NCI-H187 (cell line): ENCODE results near the gene IQCN.

ENCODE experiments used
- DNase-seq, 2 experiments: peaks; one replicate each; lab custom pipeline; 2025; lab: John Stamatoyannopoulos, UW

Gene IQCN, protein sequence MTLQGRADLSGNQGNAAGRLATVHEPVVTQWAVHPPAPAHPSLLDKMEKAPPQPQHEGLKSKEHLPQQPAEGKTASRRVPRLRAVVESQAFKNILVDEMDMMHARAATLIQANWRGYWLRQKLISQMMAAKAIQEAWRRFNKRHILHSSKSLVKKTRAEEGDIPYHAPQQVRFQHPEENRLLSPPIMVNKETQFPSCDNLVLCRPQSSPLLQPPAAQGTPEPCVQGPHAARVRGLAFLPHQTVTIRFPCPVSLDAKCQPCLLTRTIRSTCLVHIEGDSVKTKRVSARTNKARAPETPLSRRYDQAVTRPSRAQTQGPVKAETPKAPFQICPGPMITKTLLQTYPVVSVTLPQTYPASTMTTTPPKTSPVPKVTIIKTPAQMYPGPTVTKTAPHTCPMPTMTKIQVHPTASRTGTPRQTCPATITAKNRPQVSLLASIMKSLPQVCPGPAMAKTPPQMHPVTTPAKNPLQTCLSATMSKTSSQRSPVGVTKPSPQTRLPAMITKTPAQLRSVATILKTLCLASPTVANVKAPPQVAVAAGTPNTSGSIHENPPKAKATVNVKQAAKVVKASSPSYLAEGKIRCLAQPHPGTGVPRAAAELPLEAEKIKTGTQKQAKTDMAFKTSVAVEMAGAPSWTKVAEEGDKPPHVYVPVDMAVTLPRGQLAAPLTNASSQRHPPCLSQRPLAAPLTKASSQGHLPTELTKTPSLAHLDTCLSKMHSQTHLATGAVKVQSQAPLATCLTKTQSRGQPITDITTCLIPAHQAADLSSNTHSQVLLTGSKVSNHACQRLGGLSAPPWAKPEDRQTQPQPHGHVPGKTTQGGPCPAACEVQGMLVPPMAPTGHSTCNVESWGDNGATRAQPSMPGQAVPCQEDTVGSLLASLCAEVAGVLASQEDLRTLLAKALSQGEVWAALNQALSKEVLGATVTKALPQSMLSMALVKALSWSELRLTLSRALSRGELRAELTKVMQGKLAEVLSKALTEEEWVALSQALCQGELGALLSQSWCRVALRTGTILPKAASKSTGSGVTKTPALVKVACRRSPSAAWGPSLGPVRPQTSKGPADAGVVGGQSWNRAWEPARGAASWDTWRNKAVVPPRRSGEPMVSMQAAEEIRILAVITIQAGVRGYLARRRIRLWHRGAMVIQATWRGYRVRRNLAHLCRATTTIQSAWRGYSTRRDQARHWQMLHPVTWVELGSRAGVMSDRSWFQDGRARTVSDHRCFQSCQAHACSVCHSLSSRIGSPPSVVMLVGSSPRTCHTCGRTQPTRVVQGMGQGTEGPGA (N-terminal part only)

DNA sequence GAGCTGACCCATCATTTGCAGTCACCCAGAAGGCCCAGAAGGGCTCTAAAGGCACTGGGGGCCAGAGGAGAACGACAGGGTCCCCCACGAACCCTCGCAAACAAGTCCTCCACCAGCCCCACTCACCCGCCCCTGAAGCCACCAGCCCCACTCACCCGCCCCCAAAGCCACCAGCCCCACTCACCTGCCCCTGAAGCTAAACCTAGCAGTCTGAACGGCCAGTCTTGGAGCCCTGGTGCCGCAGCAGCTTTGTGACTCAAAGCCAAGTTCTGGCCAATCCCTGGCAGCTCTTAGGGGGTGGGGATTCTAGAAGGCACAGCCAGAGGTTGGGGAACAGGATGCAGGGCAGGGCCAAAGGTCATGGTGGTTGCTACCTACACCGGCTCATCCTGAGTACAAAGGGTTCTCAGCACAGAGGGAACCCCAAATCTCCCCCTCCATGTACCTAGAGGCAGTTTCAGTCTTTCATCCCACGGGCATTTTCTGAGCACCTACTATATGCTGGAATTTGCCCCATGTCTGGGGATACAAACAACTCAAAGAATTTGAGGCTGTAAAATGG lies at the start of gene IQCN:
Gene IQCN (minus strand): TSS at position 234 of the 562 bp plus-strand sequence. CDS start 4,974 bp downstream, outside the sequence.
- DNase-seq = no peak

DNA sequence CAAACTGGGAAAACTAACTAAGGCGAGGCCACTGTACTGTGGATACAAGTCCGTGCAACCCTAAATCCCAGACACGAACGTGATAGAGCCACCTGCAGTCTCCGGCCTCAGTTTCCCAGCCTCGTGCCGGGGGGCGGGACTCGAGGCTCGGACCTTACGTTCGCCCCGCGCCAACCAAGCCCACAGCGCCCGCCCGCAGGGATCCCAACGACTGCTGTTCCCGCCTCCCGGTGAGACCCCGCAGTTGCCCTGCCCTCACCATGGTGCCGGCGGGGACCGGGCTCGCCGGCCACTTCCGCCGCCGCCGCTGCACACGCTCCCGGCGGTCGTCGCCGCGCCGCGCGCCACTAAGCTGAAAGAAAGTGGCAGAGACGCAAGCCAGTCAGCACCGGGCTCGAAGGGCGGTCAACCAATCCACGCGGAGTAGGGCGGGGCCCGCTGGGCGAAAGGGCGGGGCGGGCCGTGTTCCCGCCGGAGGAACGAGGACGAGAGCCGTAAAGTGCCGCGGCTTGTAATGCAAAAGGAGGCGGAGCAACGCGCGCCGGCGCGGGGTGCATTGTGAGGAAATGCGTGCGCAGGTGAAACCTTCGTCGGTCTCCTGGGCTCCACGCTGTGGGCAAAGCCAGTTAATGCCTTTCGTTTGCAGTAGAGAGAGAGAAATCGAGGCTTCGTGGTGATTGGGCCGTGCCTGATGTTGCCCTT lies 48.7 kb upstream of the IQCN start, which contains the start of gene LSM4:
Gene LSM4 (minus strand): TSS at position 318 of the 702 bp plus-strand sequence. CDS start 56 bp downstream, at position 262.
- peak; percentile 83 to 92 for DNase-seq

DNA sequence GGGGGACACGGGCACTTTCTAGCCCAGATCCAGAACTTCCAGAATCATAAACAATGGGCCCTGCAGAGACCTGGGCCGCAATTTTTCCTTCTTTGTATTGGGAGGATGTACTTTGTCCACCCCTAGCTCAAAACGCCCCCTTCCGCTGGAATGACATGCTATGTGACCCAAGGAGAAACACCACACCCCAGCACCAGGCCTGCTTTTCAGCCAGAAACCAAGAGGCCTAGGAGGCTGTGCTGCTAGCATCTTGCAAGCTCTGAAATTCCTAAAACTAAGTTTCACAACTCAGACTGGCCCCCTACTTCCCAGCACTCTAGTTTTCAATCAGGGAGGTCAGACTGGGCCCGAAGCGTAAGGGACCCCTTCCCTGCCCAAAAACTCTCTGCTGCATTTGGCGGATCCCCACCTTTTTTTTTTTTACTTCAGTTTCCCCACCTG lies 48.1 kb upstream of the IQCN start:
- DNase-seq = no peak

DNA sequence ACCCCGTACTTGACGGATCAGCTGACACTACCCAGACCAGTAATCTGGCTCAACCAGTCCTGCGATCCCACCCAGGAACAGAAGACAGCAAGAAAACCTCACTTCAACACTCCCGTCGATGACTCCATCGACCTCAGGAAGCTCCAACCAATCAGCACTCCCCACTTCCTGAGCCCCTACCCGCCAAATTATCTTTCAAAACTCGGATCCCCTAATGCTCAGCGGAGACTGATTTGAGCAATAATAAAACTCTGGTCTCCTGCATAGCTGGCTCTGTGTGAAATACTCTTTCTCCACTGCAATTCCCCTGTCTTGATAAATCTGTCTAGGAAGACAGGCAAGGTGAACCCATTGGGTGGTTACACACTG lies 47.5 kb upstream of the IQCN start:
- DNase-seq = no peak

DNA sequence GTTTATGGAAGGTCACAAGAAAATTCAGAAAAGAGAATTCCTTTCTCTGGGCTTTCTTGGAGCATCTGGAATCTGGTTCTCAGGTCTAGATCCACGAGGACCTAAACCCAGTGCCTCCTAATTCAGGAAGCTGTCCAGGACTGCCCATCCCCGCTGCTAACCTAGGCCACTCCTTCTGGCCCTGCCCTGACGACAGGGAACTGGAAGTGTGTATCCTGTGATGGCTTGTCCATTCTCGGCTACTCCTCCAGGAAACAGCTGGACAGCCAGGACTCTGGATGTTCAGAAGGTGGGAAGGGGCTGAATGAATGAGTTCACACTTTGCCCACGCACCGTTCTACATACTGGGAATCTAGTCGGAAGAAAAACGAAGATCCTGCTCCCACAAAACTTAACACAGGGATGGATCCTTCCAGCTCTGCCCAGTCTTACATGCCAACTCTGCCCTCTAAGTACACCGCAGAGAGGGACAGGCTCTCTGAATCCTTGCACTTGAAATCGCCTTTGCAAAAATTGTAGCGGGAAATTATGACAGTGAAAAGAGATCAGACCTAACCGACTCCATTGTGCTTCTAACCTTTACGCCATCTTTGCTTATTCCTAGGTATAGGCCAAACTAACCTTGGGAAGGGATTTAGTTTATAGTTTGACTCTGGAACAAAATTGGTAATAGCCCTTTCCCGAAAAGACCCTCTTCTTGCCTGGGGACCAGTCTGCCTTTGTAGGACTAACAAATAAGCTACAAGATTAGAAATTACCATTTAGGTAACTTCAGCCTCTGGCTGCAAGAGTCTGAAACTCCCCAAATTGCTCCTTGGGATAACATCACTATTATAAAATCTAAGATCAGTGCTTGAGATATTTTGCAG lies 46.8 kb upstream of the IQCN start:
- no peak for DNase-seq

DNA sequence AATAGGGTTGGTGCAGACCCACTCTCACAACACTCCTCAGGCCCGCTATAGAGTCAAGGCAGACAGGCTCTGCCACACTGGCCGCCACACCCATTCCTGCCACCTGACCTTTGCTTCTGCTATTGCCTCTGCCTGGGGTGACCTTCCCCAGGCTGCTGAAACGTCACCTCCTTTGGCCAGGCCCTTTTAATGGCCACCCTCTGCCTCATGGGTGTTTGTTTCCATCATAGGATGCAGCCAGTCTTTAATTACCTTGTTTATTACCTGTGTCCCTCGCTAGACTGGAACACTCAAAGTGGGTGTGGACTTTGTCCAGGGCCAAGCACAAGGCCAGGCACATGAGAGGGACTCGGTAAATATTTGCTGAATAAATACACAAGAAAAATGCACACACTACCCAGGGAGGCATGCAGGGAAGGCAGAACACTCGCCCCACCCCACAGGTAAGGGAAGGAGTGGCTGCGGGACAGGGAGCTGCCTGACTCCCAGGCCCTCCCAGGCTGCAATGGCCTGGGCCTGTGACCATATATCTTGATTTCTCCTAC lies 45.4 kb upstream of the IQCN start:
- DNase-seq = no peak

DNA sequence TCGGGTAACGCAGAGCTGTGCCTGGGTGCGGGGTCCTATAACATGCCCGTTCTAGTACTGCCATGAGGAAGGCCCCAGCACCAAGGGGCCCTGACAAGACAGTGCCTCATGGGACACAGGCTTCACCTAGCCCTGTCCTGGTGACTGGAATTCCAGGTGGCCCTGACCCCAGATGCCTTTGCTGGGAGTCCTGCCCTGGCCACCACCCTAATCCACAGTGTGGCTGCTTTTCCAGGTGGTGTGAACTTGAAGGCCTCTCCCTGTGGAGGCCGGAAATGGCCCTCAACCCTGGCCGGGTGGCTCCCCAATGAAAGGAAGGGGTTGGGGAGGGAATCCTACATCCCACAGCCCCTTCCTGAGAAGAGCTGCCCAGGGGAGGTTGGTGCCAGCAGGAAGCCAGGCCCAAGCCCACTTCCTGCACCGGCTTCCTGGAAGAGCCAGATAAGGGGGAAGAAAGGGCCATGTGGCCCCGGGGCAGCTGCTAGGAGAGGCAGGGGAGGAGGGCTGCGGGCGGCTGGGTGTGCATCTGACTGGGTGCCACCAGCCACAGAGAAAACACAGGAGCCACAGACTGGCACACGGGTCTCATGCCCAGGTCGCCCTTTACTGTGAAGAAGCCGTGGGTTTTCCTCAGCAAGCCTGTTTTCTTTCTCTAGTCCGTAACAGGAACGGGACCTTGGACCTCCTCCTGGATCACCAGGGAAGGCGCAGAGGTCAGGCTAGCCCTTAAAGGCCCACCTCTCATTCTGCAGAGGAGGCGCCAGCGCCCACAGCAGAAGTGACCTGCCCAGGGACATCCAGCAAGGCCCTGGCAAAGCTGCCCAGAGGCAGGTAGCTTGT lies 43.9 kb upstream of the IQCN start:
- no peak for DNase-seq

DNA sequence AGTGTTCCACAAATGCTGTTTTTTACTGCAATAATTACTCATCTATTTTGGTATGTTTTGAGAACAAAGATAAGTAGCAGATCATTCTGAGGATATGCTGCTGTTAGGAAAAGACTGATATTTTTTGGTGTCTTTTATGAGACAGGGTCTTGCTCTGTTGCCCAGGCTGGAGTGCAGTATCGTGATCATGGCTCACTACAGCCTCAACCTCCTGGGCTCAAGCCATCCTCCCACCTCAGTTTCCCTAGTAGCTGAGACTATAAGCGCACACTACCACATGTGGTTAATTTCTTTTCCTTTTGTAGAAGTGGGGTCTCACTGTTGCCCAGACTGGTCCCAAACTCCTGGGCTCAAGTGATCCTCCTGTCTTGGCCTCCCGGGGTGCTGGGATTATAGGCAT lies 39.1 kb upstream of the IQCN start:
- no peak for DNase-seq

DNA sequence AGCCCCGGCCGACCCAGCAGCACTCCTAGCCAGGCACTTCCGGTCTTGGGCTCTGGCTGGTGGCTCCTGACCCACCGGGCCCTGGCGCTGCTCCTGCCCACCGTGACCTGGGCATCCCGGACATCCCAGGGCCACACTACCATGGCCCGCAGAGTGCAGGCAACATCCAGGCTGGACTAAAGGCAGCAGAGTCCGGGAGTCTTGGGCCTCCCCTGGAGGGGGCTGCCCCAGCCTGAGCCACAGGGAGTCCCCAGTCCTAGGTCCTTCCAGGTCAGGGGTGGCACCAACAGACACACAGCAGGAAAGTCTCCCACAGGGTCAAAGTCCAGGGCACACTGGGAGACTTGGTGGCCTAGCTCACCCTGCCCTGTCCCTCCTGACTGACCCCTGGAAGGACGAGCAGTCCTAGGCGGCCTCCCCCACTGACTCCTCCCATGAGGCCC lies 37.9 kb upstream of the IQCN start:
- DNase-seq = no peak

DNA sequence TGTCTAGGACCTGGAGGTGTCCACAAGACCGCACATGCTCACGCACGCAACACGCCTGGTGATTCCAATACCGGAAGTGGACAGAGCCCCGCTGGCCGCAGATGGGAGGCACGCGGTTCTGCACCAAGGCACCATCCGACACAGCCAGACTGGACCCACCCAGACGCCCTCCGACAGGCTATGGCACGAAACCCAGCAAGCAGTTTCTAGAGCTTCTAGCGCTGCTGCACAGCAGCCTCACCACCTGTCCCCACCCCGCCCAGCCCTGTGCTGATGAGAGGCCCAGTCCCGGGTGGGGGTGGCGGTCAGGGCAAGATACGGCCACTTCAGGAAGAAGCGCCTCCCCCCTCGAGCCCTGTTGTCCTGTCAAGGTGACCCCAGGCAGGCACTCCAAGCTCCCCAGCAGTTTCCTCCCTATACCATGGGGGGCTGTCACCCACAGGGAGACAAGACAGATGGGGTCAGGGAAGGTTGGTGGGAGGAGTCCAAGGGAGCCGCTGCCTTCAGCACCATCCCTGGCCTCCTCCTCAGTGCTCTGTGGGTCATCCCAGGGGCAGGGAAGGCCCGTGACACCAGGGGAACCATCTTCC lies 37.3 kb upstream of the IQCN start:
- no peak for DNase-seq

DNA sequence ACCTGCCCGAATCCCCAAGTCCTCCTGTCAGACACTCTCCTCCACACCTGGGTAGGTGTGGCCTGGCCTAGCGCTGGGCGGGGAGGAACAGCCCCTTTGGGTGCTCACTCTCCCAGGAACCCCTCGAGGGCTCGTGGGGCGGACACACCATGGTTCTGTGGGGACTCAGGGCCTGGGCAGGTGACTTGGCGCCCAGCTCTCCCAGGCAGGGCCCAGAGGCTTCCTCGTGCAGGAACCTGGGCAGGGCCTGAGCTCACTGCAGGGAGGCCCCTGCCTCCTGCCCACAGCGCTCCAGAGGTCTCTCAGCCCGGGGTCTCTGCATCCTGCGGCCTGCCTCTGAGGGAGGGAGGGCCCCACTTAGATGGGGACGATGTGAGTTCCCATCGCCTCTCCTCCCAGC lies 36.7 kb upstream of the IQCN start:
- no peak for DNase-seq

DNA sequence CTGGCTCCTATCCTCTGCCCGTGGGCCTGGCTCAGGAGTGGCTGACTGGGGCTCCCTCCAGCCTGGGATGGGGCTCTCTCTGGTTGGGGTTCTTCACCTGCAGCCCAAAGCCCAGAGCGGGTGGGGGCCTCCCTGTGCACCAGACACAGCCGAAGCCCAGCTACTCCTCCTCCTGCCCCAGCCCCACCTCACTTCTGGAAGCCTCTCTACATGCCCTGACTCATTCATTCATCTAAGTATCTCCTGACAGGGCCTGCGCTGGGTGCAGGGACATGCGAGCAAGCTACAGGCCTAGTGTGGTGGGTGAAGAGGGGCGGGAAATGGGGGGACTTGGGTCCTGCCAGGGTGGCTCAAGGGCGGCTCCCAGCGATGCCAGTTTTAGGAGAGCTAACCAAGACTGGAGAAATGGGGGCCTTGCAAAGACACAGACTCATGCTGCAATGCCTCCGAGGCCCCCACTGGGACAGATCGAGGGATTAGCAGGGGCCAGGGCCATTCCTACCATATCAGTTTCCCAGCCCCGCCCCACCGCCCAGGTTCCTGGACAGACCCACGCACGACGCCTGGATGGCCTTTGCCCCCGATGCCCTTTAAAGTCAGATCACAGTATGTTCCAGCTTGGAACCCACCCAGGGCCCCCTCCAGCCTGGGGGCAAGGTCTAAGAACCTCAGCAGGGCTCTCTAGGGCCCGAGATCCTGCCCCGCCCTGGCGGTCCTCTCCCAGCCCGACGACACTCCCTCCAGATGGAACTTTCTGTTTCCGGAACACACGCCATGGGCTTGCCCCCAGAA lies 36.1 kb upstream of the IQCN start:
- no peak for DNase-seq

DNA sequence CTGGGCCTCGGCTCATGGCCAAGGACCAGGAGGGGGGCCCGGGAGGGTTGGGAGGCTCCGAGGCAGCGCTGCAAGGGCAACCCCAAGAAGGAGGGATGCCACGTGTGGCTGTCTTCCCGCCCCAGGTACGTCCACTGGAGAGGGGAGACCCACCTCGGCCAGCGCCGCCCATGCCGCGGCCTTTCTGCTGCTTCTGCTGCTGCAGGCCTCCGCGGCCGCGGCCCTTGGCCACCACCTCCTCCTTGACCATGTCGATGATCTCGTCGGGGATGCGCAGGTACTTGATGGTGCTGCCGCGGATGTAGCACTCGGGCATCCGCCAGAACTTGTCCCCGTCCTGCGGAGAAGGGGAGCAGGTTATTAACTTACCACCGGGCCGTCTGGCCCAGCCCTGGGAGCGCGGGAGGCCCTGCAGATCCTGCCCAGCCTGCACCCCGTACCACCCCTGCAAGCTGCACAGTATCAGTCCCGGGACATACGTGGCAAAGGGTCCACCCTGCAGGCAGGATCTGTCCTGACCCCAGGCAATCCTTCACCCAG lies 35.3 kb upstream of the IQCN start:
- DNase-seq = no peak

DNA sequence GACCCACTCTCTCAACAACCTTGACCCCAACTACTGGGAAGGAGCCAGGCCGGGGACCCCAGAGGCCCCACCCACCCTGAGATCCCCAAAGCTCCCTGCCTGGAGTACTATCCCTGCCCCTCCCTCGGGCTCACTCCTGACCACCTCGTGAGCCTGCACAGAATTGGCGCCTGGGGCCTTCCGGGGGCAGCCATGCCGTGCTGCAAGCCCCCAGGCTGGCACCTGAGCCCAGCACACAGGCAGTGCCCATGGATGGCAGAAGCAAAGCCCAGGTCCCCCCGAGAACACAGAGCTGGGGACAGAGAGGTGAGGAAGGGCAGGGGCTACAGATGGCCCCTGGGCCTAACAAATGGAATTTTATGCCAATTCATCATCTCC lies 34.7 kb upstream of the IQCN start:
- no peak for DNase-seq

DNA sequence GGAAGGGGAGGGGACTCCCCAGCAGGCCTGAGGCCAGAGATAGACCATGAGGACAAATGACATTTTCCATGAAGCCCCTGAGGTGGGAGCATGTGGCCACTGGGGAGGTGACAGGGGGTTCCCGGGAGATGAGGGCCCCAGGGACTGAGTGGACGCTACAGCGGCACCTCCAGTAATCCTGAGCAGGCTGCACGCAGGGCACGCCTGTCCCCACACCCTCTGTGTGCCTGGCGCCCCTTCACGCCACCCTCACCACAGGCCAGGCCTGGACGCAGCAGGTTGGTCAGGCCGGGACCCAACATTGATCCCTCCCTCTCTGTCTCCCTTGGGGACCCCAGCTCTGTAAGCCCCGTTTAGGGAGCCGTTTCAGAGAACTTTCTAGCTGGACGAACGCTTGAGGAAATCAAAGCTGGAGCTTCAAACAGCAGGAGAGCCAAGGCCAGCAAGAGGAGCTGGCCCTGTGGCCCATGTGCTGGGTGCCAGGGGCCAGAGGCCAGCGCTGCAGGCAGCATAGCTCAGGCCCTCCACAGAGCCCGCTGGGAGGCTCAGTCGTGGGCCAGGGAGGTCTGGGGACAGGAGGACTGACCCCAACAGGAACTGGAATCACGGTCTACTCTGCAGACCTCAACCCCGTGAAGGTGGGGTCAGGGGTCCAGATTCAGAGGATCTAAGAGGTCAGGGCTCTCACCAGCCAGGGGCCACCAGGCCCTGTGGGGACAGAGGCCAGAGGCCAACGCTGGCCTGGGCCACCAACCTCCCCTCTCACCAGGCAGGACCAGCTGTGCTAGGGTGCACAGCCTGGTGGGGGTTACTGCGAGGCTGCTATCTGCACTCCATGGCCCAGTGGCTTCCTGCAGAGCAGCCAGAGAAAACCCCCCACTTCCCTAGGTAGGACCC lies 34.0 kb upstream of the IQCN start:
- DNase-seq = no peak

DNA sequence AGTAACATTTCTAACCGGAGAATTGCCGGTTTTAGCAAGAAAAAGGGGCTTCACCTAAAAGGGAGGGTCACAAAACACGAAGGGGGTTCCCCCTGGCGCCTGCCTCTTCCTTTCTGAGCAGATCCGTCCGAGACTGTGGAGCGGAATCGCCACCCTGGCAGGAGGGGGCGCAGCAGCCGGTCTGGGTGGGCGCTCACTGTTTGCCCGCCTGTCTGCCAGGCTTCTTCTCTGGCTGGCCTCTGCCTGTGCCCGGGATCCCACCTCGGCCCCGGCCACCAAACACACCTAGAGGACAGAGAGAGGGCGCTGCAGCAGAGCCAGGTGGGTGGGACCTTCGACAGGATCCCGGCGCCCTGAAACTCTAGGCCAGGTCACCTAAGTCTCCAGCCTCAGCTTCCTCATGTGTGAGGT lies 33.0 kb upstream of the IQCN start:
- DNase-seq = no peak
